GM12878 (cell line): ENCODE measurements around the gene ATP10A. TPM values are rescaled to one million over a fixed set of nuclear protein-coding genes. Genes with fewer than 3 reads are reported as not detected.

Source experiments
- ATAC-seq: fragments of 200-7000 bp; cut with Tn5 transposase; 3 replicates; pipeline ENCODE4 v1.9.1; 2020; ENCODE audit warnings: mild to moderate bottlenecking, moderate library complexity
- BruUV-seq: library from RNA; stranded (reverse); fragments of 400-500 nt; replicated peaks from 2 replicates; lab custom pipeline; 2021; lab: Mats Ljungman, UMichigan
- CTCF ChIA-PET: fragments of 300-600 bp; sonication (Branson Sonifier 250); formaldehyde crosslinking; extraction: SDS; loops from one replicate; lab custom pipeline; 2021; ENCODE audit warnings: inconsistent platforms; lab: Yijun Ruan, JAX
- POLR2A ChIA-PET: fragments of 350-600 bp; formaldehyde crosslinking; extraction: SDS; loops from one replicate; lab custom pipeline; 2021; ENCODE audit warnings: inconsistent platforms; lab: Charles Lee
- RAD21 ChIA-PET: fragments of 300-600 bp; sonication (Branson Sonifier 250); formaldehyde crosslinking; loops from one replicate; lab custom pipeline; 2023; ENCODE audit warnings: antibody characterized with exemption; ENCODE audit not compliant: unreplicated experiment; lab: Charles Lee
- SMC1A ChIA-PET: fragments of 300-600 bp; sonication (Branson Sonifier 250); formaldehyde crosslinking; loops from one replicate; lab custom pipeline; 2023; ENCODE audit not compliant: unreplicated experiment, uncharacterized antibody; lab: Charles Lee
- DNase-seq: peaks from one replicate; pipeline ENCODE4 v3.0.0-alpha.2; 2011; ENCODE audit warnings: low read depth, low spot score
- FAIRE-seq: peaks from 3 replicates; lab custom pipeline; 2011; peaks lifted over from hg19 to GRCh38; lab: Jason Lieb, UNC
- H2AFZ ChIP-seq: 2 replicates; pipeline ENCODE4 v1.6.0; 2011; ENCODE audit warnings: low read depth, low read length, control low read depth; ENCODE audit not compliant: control insufficient read depth
- H3K27ac ChIP-seq: 2 replicates; pipeline ENCODE4 v1.5.1; 2011; ENCODE audit warnings: control low read depth; ENCODE audit not compliant: control insufficient read depth, insufficient read depth
- H3K27me3 ChIP-seq, 2 experiments: replicated peaks in 1 of 2; 2 replicates each; pipeline versions ENCODE4 v1.6.0 to v1.6.1; 2011; ENCODE audit warnings: low read length in 1 of 2; ENCODE audit not compliant: control insufficient read depth in 2 of 2, insufficient read depth in 2 of 2
- H3K36me3 ChIP-seq, 2 experiments: 2 replicates each; pipeline ENCODE4 v1.5.1; 2011; ENCODE audit warnings: low read length in 1 of 2; ENCODE audit not compliant: control insufficient read depth in 2 of 2, insufficient read depth in 2 of 2
- H3K4me1 ChIP-seq: 2 replicates; pipeline ENCODE4 v1.6.1; 2011; ENCODE audit warnings: mild to moderate bottlenecking, low read length, moderate library complexity, mixed read lengths; ENCODE audit not compliant: control insufficient read depth, insufficient read depth
- H3K4me2 ChIP-seq: 2 replicates; pipeline ENCODE4 v1.6.0; 2011; ENCODE audit warnings: control low read depth; ENCODE audit not compliant: control insufficient read depth, insufficient read depth
- H3K4me3 ChIP-seq: fragments of 200-600 bp; sonication (generic); 2 replicates; pipeline ENCODE4 v1.5.1; 2016
- H3K79me2 ChIP-seq: 2 replicates; pipeline ENCODE4 v1.6.0; 2011; ENCODE audit warnings: low read length; ENCODE audit not compliant: control insufficient read depth, insufficient read depth
- H3K9ac ChIP-seq: 2 replicates; pipeline ENCODE4 v1.8.0; 2011; ENCODE audit warnings: low read length, control low read depth, mixed read lengths; ENCODE audit not compliant: control insufficient read depth, insufficient read depth
- H3K9me3 ChIP-seq: replicated peaks from 3 replicates; pipeline ENCODE4 v1.5.1; 2011; ENCODE audit warnings: mild to moderate bottlenecking, low read length; ENCODE audit not compliant: control insufficient read depth, insufficient read depth
- H4K20me1 ChIP-seq: 2 replicates; pipeline ENCODE4 v1.6.0; 2011; ENCODE audit not compliant: control insufficient read depth, insufficient read depth
- ASH2L ChIP-seq: fragments of 300-600, 200-600 bp; sonication (generic); IDR thresholded peaks from 2 replicates; pipeline ENCODE4 v1.6.1; 2017; ENCODE audit warnings: low read depth, mild to moderate bottlenecking, borderline replicate concordance
- BMI1 ChIP-seq: fragments of 450-650 bp; IDR thresholded peaks from 2 replicates; pipeline ENCODE4 v1.6.1; 2016; ENCODE audit warnings: mild to moderate bottlenecking, moderate library complexity, borderline replicate concordance
- BRCA1 ChIP-seq: IDR thresholded peaks from 2 replicates; pipeline ENCODE4 v1.6.1; 2011; ENCODE audit warnings: low read depth, low read length, improper control_type of control experiment
- CBX3 ChIP-seq: fragments of 200-600 bp; sonication (generic); IDR thresholded peaks from 2 replicates; pipeline ENCODE4 v1.6.1; 2016; ENCODE audit warnings: low read depth, borderline replicate concordance
- CHD1 ChIP-seq: IDR thresholded peaks from 2 replicates; pipeline ENCODE4 v1.6.1; 2012; ENCODE audit warnings: low read depth, low read length, improper control_type of control experiment
- CTCF ChIP-seq, 3 experiments: IDR thresholded peaks in 2 of 3; conservative IDR thresholded peaks in 1 of 3; 2 replicates each; pipeline ENCODE4 v1.5.1; 2011; ENCODE audit warnings: low read depth in 3 of 3, low read length in 3 of 3, mild to moderate bottlenecking in 3 of 3, control low read depth in 2 of 3, moderate library complexity in 2 of 3, inconsistent platforms in 1 of 3, mixed read lengths in 1 of 3; ENCODE audit not compliant: control insufficient read depth in 2 of 3, insufficient read depth in 1 of 3; ENCODE audit errors: extremely low read depth in 1 of 3
- DPF2 ChIP-seq: fragments of 450-650 bp; IDR thresholded peaks from 2 replicates; pipeline ENCODE4 v1.6.1; 2017; ENCODE audit warnings: mild to moderate bottlenecking
- EED ChIP-seq: sonication (generic); IDR thresholded peaks from 2 replicates; pipeline ENCODE4 v1.6.1; 2016; ENCODE audit warnings: antibody characterized with exemption, low read depth
- HDAC2 ChIP-seq: fragments of 200-600 bp; sonication (generic); IDR thresholded peaks from 2 replicates; pipeline ENCODE4 v1.6.1; 2017
- HDAC6 ChIP-seq: fragments of 200-600 bp; sonication (generic); IDR thresholded peaks from one replicate; pipeline ENCODE4 v1.8.0; 2017; ENCODE audit warnings: antibody characterized with exemption; ENCODE audit not compliant: unreplicated experiment
- IRF4 ChIP-seq: IDR thresholded peaks from 2 replicates; pipeline ENCODE4 v1.6.1; 2011; ENCODE audit warnings: low read depth, low read length
- MEF2B ChIP-seq: fragments of 450-650 bp; IDR thresholded peaks from 2 replicates; pipeline ENCODE4 v1.6.1; 2018; ENCODE audit warnings: mild to moderate bottlenecking, moderate library complexity; ENCODE audit not compliant: partially characterized antibody, poor library complexity, severe bottlenecking
- NR2C1 ChIP-seq: fragments of 450-650 bp; IDR thresholded peaks from 2 replicates; pipeline ENCODE4 v1.6.1; 2017; ENCODE audit warnings: antibody characterized with exemption, mild to moderate bottlenecking, moderate library complexity
- RB1 ChIP-seq: fragments of 450-650 bp; formaldehyde crosslinking; IDR thresholded peaks from 2 replicates; pipeline ENCODE4 v1.6.1; 2017; ENCODE audit warnings: mild to moderate bottlenecking, borderline replicate concordance
- RFX5 ChIP-seq: IDR thresholded peaks from 2 replicates; pipeline ENCODE4 v1.6.1; 2011; ENCODE audit warnings: low read depth, low read length, improper control_type of control experiment
- SMAD5 ChIP-seq: IDR thresholded peaks from 2 replicates; pipeline ENCODE4 v1.6.1; 2016; ENCODE audit warnings: antibody characterized with exemption, low read depth
- YBX1 ChIP-seq: fragments of 450-650 bp; IDR thresholded peaks from 2 replicates; pipeline ENCODE4 v1.6.1; 2016; ENCODE audit warnings: antibody characterized with exemption
- ZNF274 ChIP-seq: IDR thresholded peaks from one replicate; pipeline ENCODE4 v1.8.0; 2011; ENCODE audit not compliant: insufficient read length, insufficient read depth
- WGBS: methylation state at CpG from one replicate; pipeline ENCODE4 v1.1.6; 2016; ENCODE audit warnings: low lambda C conversion rate; ENCODE audit not compliant: insufficient replicate concordance, insufficient coverage; ENCODE audit errors: missing lambda C conversion rate; 5-methylcytosine and 5-hydroxymethylcytosine counted together
- in situ Hi-C: fragments of 300-500 bp; cut with MboI; formaldehyde crosslinking; loops from 9 replicates; pipeline ENCODE4 v1.14.3; 2018; ENCODE audit warnings: mixed read lengths
- intact Hi-C: fragments of 100-400 bp; cut with micrococcal nuclease; formaldehyde crosslinking; loops from one replicate; pipeline ENCODE4 v1.14.2; 2022; ENCODE audit not compliant: unreplicated experiment
- polyA plus RNA-seq, 11 experiments: library from polyadenylated mRNA; depleted of rRNA in 4 of 11; unstranded in 6 of 11; stranded (reverse) in 5 of 11; fragments of >200 nt; fragmentation: Nextera tagmentation in 4 of 11; fragmentation: Illumina TruSeq in 1 of 11; extraction: Ambion mirVana in 4 of 11; extraction: Trizol in 1 of 11; gene quantifications; 1 replicate in 1 of 11; 2 replicates in 10 of 11; pipeline versions ENCODE4 v1.2.1 to v1.2.3, GENCODE V29; 2011 to 2016; ENCODE audit warnings: inconsistent platforms in 2 of 11, missing spikeins in 2 of 11, low read depth in 1 of 11
- total RNA-seq, 4 experiments: library from RNA; depleted of rRNA in 3 of 4; stranded (reverse); fragments of >200 nt in 3 of 4; fragmentation: Illumina TruSeq in 1 of 4; extraction: Trizol in 1 of 4; gene quantifications; 2 replicates each; pipeline versions ENCODE4 v1.2.1 to v1.2.3, GENCODE V29; 2013 to 2021
- TF ChIP-seq, protein P1 (sequence below): IDR thresholded peaks from 2 replicates; pipeline ENCODE4 v1.6.1; 2011; ENCODE audit warnings: borderline replicate concordance, low read depth, mild to moderate bottlenecking, moderate library complexity, mixed read lengths, low read length; ENCODE audit not compliant: insufficient read depth; ENCODE audit errors: extremely low read length
- TF ChIP-seq, protein P2 (sequence below): fragments of 450-650 bp; IDR thresholded peaks from 2 replicates; pipeline ENCODE4 v1.6.1; 2016; ENCODE audit warnings: mild to moderate bottlenecking

The ATP10A gene
- total and polyA plus RNA-seq, 10 of the 15 experiments (the other 5 are each of a cell fraction or from before 2014, with no cell fraction given) = 0.04 to 1.5 (median 0.31) TPM; not detected in 2

DNA sequence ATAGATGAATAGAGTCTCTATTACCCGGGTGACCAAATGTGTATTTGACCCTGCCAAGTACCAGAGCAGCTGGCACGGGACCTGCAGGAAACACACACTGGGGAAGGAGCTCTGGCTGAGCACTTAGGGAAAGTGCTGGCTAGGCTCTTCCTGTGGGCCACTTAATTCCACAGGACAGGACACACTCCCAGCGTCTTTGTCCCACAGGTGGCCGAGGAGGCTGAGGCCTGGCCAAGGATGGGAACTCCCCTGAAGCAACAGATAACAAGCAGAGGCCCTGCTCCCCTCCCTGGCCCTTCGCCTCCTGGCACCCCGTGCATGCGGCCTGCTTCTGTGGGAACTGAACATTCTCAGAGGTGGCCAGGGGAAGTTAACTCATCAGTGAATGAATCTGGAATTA is 180.8 kb downstream of the ATP10A start:
- no peaks in the 10 kb centered on the region for H3K36me3 ChIP-seq
- RAD21 ChIA-PET = no interaction called here

GRCh38 chr15:25680686-25681025 is 182.5 kb downstream of the ATP10A start:
- Histone ChIP-seq H3K4me3 (no peak overlapping the region), H2AFZ (no peak overlapping the region), H3K36me3 (no peaks in the 10 kb centered on the region), H3K27ac (no peak overlapping the region), H3K27me3 (no peaks in the 10 kb centered on the region), H3K4me2 (no peak overlapping the region), H4K20me1 (no peaks in the 10 kb centered on the region), H3K79me2 (no peaks in the 10 kb centered on the region), H3K9me3 (no peaks in the 10 kb centered on the region; the same call in 2 of the 3 replicates), H3K9ac (no peak overlapping the region), H3K4me1 (no peaks in the 10 kb centered on the region)
- ChIA-PET CTCF (no interaction called here), POLR2A (no interaction called here), RAD21 (no interaction called here), SMC1A (no interaction called here)
- intact Hi-C loops (no loop called here), in situ Hi-C loops (no loop called here)
- FAIRE-seq = no peak
- no peak for ATAC-seq
- 17% methylated on average over 9 of the region's 9 CpGs for WGBS
- no TSS peak for BruUV-seq
- DNase-seq = no peak
- TF ChIP-seq CBX3 (no peak), BMI1 (no peak), ZNF274 (no peak), EED (no peak), SMAD5 (no peak), MEF2B (no peak), CTCF (IDR thresholded peaks at IDR 0.05 in 2 of 3, conservative IDR thresholded peaks at IDR 0.05 in 1 of 3; ENCODE audit: control insufficient read depth in 2 of 3, extremely low read depth in 1 of 3, insufficient read depth in 1 of 3, low read depth in 3 of 3, low read length in 3 of 3) (no peak)
- TF ChIP-seq, protein P1, sequence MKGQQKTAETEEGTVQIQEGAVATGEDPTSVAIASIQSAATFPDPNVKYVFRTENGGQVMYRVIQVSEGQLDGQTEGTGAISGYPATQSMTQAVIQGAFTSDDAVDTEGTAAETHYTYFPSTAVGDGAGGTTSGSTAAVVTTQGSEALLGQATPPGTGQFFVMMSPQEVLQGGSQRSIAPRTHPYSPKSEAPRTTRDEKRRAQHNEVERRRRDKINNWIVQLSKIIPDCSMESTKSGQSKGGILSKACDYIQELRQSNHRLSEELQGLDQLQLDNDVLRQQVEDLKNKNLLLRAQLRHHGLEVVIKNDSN = no peak

More for the DNA sequence above, 180.8 kb downstream of the ATP10A start:
- FAIRE-seq (no peak), ATAC-seq (no peak), DNase-seq (no peak)
- in situ Hi-C loops (no loop called here), intact Hi-C loops (no loop called here)
- BruUV-seq = no TSS peak
- Histone ChIP-seq H3K27ac (no peak overlapping the region), H3K27me3 (no peaks in the 10 kb centered on the region), H3K79me2 (no peaks in the 10 kb centered on the region), H3K4me2 (no peak overlapping the region), H3K4me1 (no peaks in the 10 kb centered on the region), H3K9ac (no peak overlapping the region), H2AFZ (no peak overlapping the region), H3K9me3 (no peaks in the 10 kb centered on the region; the same call in 2 of the 3 replicates), H4K20me1 (no peaks in the 10 kb centered on the region), H3K4me3 (no peak overlapping the region)
- ChIA-PET CTCF (no interaction called here), SMC1A (no interaction called here), POLR2A (no interaction called here)
- 36% methylated on average over 6 of the region's 7 CpGs for WGBS
- TF ChIP-seq, protein P2, sequence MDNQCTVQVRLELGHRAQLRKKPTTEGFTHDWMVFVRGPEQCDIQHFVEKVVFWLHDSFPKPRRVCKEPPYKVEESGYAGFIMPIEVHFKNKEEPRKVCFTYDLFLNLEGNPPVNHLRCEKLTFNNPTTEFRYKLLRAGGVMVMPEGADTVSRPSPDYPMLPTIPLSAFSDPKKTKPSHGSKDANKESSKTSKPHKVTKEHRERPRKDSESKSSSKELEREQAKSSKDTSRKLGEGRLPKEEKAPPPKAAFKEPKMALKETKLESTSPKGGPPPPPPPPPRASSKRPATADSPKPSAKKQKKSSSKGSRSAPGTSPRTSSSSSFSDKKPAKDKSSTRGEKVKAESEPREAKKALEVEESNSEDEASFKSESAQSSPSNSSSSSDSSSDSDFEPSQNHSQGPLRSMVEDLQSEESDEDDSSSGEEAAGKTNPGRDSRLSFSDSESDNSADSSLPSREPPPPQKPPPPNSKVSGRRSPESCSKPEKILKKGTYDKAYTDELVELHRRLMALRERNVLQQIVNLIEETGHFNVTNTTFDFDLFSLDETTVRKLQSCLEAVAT = no peak
- TF ChIP-seq YBX1 (no peak), RB1 (no peak), DPF2 (no peak), BRCA1 (no peak), BMI1 (no peak), NR2C1 (no peak), IRF4 (no peak), CHD1 (no peak), HDAC2 (no peak), ASH2L (no peak), HDAC6 (no peak), RFX5 (no peak)
